ENCODE results near the gene GBF1. TPM values are rescaled to one million over a fixed set of nuclear protein-coding genes. Genes with fewer than 3 reads are reported as not detected.
A peak's percentile ranks its signal among the peaks of the same experiment; 100 is the strongest.

Gene GBF1
- polyA plus RNA-seq, 1 donor from 2014 or later = 14.9 TPM

- TF ChIP-seq REST (IDR thresholded peaks at IDR 0.05; ENCODE audit: borderline replicate concordance) = no peak
- TF ChIP-seq EP300 (conservative IDR thresholded peaks at IDR 0.05; ENCODE audit: poor library complexity, severe bottlenecking) = no peak
- TF ChIP-seq SMC3 (conservative IDR thresholded peaks at IDR 0.05; ENCODE audit: poor library complexity) = no peak
- TF ChIP-seq POLR2AphosphoS5 (IDR thresholded peaks at IDR 0.05) = no peak
- TF ChIP-seq EZH2 (IDR thresholded peaks at IDR 0.05; ENCODE audit: borderline replicate concordance, insufficient read depth, low read length, poor library complexity, severe bottlenecking) = no peak
- no peak for TF ChIP-seq RAD21 (conservative IDR thresholded peaks at IDR 0.05)
- no peak for TF ChIP-seq MXI1 (conservative IDR thresholded peaks at IDR 0.05; ENCODE audit: poor library complexity, severe bottlenecking)
- no peak for TF ChIP-seq CTCF (IDR thresholded peaks at IDR 0.05; ENCODE audit: poor library complexity, severe bottlenecking)
- TF ChIP-seq TAF1 (IDR thresholded peaks at IDR 0.05; ENCODE audit: low read depth) = no peak
- no peak overlapping the region for H3K4me2 ChIP-seq (ENCODE audit: low read length)
- no peak overlapping the region for H2AFZ ChIP-seq (ENCODE audit: low read depth, low read length)
- no peaks in the 10 kb centered on the region for H3K79me2 ChIP-seq (replicated peaks; ENCODE audit: insufficient read depth, low read length)
- H3F3A ChIP-seq (ENCODE audit: insufficient read depth, low read length, poor library complexity, severe bottlenecking) = no peaks in the 10 kb centered on the region
- H3K4me3 ChIP-seq (ENCODE audit: low read length) = peak overlapping the region; percentile 82
- H3K9me3 ChIP-seq (ENCODE audit: low read length) = no peaks in the 10 kb centered on the region
- peaks cover 21% of the 10 kb centered on the region for H3K27me3 ChIP-seq (ENCODE audit: insufficient read depth, low read depth, low read length)
- no peaks in the 10 kb centered on the region for H3K9me2 ChIP-seq (ENCODE audit: insufficient read depth, low read length)
- no peaks in the 10 kb centered on the region for H3K36me3 ChIP-seq (ENCODE audit: insufficient read depth, low read length)
- no peak overlapping the region for H3K27ac ChIP-seq (ENCODE audit: low read length)
- H4K20me1 ChIP-seq (ENCODE audit: insufficient read depth) = no peaks in the 10 kb centered on the region
- no peak overlapping the region for H3K9ac ChIP-seq (ENCODE audit: low read length)
Observed at GRCh38 chr10:102398172-102399020, 153.1 kb downstream of the GBF1 start.

- peak overlapping the region; percentile 82 for H3K4me3 ChIP-seq (ENCODE audit: low read length)
- no peaks in the 10 kb centered on the region for H3K9me2 ChIP-seq (ENCODE audit: insufficient read depth, low read length)
- TF ChIP-seq EZH2 (IDR thresholded peaks at IDR 0.05; ENCODE audit: borderline replicate concordance, insufficient read depth, low read length, poor library complexity, severe bottlenecking) = no peak
- TF ChIP-seq RAD21 (conservative IDR thresholded peaks at IDR 0.05) = peak; percentile 70
- peak; percentile 99 for TF ChIP-seq CTCF (IDR thresholded peaks at IDR 0.05; ENCODE audit: poor library complexity, severe bottlenecking)
- peak; percentile 67 for TF ChIP-seq MXI1 (conservative IDR thresholded peaks at IDR 0.05; ENCODE audit: poor library complexity, severe bottlenecking)
- TF ChIP-seq REST (IDR thresholded peaks at IDR 0.05; ENCODE audit: borderline replicate concordance) = no peak
- TF ChIP-seq EP300 (conservative IDR thresholded peaks at IDR 0.05; ENCODE audit: poor library complexity, severe bottlenecking) = peak; percentile 37
- peak; percentile 85 for TF ChIP-seq POLR2AphosphoS5 (IDR thresholded peaks at IDR 0.05)
- TF ChIP-seq TAF1 (IDR thresholded peaks at IDR 0.05; ENCODE audit: low read depth) = peak; percentile 56
- peak; percentile 87 for TF ChIP-seq SMC3 (conservative IDR thresholded peaks at IDR 0.05; ENCODE audit: poor library complexity)
- no peaks in the 10 kb centered on the region for H3K9me3 ChIP-seq (ENCODE audit: low read length)
- no peak overlapping the region for H3K27ac ChIP-seq (ENCODE audit: low read length)
- H4K20me1 ChIP-seq (ENCODE audit: insufficient read depth) = no peaks in the 10 kb centered on the region
- H3K36me3 ChIP-seq (ENCODE audit: insufficient read depth, low read length) = no peaks in the 10 kb centered on the region
- H3K27me3 ChIP-seq (ENCODE audit: insufficient read depth, low read depth, low read length) = peaks cover 16% of the 10 kb centered on the region
- no peaks in the 10 kb centered on the region for H3K79me2 ChIP-seq (replicated peaks; ENCODE audit: insufficient read depth, low read length)
- no peaks in the 10 kb centered on the region for H3F3A ChIP-seq (ENCODE audit: insufficient read depth, low read length, poor library complexity, severe bottlenecking)
- no peak overlapping the region for H2AFZ ChIP-seq (ENCODE audit: low read depth, low read length)
- H3K9ac ChIP-seq (ENCODE audit: low read length) = peak overlapping the region; percentile 66
- peak overlapping the region; percentile 39 for H3K4me2 ChIP-seq (ENCODE audit: low read length)
Observed at GRCh38 chr10:102399217-102400021, 154.1 kb downstream of the GBF1 start.

All from neural cell (in vitro differentiated cells).